RKO (cell line): ENCODE measurements around the gene DEPDC7.
"Not testable (repeated sequence)": the region's sequence is repeated elsewhere in the genome, so short reads cannot be mapped to it uniquely, and the experiment has no call there.

Experiments used
- DNase-seq: peaks from one replicate; pipeline ENCODE4 v3.0.0-alpha.2; 2016; ENCODE audit warnings: low spot score

Gene DEPDC7

DNA sequence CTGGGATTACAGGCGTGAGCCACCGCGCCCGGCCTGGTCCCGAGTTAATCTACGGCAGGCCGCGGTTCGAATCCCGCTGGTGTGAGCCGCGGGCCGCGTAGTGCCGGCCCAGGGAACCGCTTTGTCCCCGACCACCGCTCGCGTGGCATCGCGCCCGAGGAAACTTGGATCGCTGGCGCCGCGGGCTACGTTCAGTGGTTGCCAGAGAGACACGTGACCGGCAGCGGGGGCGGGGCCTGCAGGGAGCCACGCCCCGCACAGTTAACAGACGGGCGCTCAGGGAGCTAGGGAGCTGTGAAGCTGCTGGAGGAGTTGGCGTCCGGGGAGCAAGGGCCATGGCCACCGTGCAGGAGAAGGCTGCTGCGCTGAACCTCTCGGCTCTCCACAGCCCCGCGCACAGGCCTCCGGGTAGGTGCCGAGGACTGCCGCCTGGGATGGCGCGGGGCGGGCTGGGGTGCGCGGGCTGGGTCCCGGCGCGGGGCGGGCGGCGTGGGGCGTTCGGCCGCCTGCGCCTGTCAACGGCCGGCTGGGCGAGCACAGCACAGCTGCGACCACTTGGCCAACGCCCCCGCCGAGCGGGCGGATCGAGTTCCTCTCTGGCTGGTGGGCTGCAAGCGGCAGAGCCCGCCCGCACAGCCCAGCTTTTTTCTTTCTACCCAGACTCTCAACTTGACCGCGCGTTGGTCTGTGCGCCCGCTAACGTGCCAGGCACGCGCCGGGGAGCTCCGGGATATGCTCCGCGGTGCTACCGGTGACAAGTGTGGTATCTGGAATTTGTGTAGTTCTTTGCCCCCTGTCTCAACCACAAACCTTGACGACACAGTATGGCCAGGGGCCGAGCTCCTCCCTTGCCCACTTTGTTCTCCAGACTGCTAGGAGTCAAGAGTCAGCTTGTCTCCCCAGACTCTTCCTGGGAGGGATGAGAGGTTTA lies at the start of gene DEPDC7:
Gene DEPDC7, plus strand, starts transcription at position 258 of the 931 bp plus-strand sequence. Its CDS starts 78 bp downstream, at position 336.
- DNase-seq, result peak; percentile 82

- no peak for DNase-seq
Observed at GRCh38 chr11:32968541-32968940, 47.1 kb upstream of the DEPDC7 start.

DNA sequence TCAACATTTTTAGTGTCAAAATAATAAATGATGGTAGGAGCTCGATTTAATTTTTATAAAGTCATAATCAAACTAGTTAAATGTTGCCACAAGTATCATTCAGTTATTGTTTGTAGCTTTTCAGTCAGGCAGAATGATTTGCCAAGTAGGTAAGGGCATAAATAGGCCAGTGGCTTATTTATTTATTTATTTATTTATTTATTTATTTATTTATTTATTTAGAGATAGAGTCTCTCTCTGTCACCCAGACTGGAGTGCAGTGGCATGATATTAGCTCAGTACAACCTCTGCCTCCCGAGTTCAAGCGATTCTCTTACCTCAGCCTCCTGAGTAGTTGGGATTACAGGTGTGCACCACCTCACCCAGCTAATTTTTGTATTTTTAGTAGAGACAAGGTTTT lies 43.4 kb upstream of the DEPDC7 start:
- DNase-seq, result not testable (repeated sequence)

DNA sequence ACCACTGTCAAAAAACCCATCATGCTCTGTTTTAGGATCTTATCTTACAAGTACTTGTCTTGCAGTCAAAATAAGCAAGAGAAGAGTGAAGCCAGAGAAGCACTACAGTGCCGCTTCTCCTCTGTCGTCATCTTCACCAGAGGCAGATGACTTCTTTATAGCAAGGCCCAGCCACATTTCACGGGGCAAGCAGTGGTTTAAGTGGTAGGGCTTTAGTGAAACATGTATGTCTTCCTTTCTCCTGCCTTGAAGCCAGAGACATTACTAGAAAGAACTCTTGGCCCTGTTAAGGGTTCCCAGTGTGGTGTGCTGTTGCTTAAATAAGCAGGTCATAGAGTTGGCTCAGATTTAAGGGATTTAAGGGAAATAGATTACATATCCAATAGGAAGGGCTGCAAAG lies 42.9 kb upstream of the DEPDC7 start:
- DNase-seq, result no peak

GRCh38 chr11:32982626-32983025 lies 33.1 kb upstream of the DEPDC7 start:
- no peak for DNase-seq

DNA sequence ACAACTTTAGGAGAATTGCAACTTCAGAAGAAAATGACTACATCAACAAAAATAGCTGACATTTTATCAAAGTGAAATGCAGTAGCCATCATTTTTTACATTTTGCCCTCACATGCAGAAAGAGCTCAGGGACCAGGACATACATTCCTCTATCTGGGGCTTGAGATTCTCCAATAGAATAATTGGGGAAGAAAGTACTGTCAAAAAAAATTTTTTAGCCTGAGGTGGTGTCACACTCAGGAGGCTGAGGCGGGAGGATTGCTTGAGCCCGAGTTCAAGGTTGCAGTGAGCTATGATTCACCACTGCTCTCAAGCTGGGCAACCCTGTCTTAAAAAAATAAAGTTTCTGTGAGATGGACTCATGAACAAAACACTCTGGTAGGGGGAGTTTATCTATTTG lies 32.2 kb upstream of the DEPDC7 start:
- DNase-seq, result no peak

- no peak for DNase-seq
Observed at GRCh38 chr11:32985600-32985999, 30.1 kb upstream of the DEPDC7 start.

DNA sequence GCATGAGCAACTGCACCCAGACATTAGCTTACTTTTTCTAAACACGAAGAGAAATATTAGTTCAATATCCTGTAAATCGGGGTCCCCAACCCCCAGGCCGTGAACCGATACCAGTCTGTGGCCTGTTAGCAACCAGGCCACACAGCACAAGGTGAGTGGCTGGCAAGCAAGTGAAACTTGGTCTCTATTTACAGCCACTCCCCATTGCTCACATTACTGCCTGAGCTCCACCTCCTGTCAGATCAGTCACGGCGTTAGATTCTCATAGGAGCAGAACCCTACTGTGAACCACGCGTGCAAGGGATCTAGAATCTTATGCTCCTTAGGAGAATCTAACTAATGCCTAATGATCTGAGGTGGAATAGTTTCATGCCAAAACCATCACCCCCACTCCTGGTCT lies 27.8 kb upstream of the DEPDC7 start:
- no peak for DNase-seq

DNA sequence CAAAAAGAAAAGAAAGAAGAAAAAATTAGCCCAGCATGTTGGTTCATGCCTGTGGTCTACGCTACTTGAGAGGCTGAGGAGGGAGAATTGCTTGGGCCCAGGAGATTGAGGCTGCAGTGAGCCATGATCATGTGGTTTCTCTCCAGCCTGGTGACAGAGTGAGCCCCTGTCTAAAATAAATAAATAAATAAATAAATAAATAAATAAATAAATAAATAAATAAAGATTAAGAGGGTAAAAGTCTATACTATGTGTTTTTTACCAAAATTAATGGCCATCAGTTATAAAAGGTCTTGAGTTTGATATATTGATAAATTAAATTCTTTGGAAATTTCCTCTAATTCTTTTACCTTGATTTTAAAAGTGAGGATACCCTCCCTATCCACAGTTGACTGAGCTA lies 25.2 kb upstream of the DEPDC7 start:
- no peak for DNase-seq

- no peak for DNase-seq
Observed at GRCh38 chr11:32991427-32991826, 24.3 kb upstream of the DEPDC7 start.

DNA sequence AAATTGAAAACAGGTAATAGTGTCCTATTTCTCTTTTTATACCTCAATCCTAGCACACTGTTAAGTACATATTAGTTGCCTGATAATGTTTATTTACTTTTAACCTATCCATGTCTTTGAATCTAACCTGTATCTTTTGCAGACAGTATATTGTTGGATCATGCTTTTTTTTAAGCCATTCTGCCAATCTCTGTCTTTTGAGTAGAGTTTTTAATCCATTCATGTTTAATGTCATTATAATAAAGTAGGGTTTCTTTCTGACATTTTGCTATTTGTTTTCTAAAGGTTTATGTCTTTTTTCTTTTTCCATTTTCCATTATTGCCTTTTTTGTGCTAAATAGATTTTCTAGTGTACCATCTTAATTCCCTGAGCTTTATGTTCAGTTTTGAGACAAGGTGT lies 23.8 kb upstream of the DEPDC7 start:
- DNase-seq, result no peak

DNA sequence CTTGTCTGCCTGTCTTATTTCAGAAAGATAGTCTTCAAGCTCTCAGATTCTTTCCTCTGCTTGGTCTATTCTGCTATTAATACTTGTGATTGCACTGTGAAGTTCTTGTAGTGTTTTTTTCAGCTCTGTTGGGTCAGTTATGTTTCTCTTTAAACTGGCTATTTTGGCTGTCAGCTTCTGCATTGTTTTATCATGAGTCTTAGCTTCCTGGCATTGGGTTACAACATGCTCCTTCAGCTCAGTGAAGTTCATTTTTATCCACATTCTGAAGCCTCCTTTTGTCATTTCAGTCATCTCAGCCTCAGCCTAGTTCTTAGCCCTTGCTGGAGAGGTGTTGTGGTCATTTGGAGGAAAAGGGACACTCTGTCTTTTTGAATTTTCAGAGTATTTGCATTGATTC lies 15.5 kb upstream of the DEPDC7 start:
- DNase-seq, result no peak

- DNase-seq, result no peak
Observed at GRCh38 chr11:33001281-33001680, 14.4 kb upstream of the DEPDC7 start.

GRCh38 chr11:33001751-33002542 lies 13.7 kb upstream of the DEPDC7 start:
- no peak for DNase-seq

- DNase-seq, result no peak
Observed at GRCh38 chr11:33005175-33005574, 10.5 kb upstream of the DEPDC7 start.

- DNase-seq, result no peak
Observed at GRCh38 chr11:33006010-33006409, 9.7 kb upstream of the DEPDC7 start.

GRCh38 chr11:33013755-33014154 lies 1.9 kb upstream of the DEPDC7 start:
- DNase-seq, result no peak

DNA sequence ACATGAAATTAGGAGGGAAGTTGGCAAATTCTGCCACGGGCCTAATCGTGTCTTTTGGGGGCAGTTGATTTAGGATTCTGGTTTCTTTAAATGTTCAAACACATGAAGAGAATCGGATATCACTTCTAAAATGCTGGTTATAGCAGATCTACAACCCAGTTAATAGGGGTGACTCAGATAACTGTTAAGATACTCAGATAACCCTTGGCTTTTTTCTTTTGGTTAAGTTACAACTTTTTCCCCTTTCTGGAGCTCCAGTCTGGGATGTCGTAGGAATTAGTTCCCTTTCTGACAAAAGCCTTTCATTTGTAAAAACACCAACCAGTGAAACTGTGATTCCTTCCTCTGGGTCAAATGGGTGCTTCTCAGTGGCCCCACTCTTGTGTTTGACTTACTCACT lies 976 bp downstream of the DEPDC7 start:
- DNase-seq, result peak; percentile 9

GRCh38 chr11:33017478-33017877 lies 1.8 kb downstream of the DEPDC7 start:
- DNase-seq, result no peak

DNA sequence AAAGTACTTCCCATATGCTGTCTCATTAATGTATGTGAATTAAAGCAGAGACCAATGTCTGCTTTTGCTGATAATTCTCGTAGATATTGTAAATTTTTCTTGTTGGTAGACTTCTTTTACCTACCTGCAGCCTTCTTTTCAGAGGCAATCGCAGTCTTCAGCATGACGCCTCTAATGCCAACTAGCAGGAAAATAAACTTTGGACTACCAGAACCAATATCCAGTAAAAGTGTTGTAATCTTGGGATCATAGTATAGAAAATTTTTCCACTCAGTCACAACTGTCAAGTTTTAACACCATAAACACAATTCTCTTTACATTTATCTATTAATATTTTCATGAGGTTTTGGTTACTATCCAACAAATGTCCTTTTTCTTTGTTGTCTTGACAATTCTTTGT lies 2.3 kb downstream of the DEPDC7 start:
- DNase-seq, result no peak

DNA sequence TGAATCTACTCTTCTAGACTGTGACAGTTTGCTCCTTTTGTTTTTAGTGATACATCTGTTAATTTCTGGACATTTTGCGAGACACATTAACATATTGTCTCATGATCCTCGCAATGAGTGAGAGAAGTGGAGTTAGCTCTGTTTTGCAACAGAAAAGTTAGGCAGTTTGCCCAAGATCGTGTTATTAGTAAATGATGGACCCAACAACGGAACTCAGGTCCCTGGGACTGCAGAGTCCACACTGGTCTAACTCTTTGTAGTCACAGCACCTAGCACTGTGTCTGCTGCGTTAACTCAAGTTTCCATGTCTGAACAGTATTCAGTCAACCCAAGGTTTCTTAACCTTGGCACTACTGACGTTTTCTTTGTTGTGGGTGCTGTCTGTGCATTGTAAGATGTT lies 3.2 kb downstream of the DEPDC7 start:
- DNase-seq, result no peak

GRCh38 chr11:33021501-33021900 lies 5.8 kb downstream of the DEPDC7 start:
- DNase-seq, result no peak

GRCh38 chr11:33021937-33022336 lies 6.3 kb downstream of the DEPDC7 start:
- DNase-seq, result no peak
